HG03442 (cell line): ENCODE results near the gene APOL3.
"Not testable (repeated sequence)": the region's sequence is repeated elsewhere in the genome, so short reads cannot be mapped to it uniquely, and the experiment has no call there.

Source experiments
- ATAC-seq: cut with Tn5 transposase; IDR thresholded peaks from one replicate; pipeline ENCODE4 v1.9.1; 2021; ENCODE audit warnings: mild to moderate bottlenecking, moderate library complexity; ENCODE audit not compliant: unreplicated experiment

APOL3 gene, protein sequence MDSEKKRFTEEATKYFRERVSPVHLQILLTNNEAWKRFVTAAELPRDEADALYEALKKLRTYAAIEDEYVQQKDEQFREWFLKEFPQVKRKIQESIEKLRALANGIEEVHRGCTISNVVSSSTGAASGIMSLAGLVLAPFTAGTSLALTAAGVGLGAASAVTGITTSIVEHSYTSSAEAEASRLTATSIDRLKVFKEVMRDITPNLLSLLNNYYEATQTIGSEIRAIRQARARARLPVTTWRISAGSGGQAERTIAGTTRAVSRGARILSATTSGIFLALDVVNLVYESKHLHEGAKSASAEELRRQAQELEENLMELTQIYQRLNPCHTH

DNA sequence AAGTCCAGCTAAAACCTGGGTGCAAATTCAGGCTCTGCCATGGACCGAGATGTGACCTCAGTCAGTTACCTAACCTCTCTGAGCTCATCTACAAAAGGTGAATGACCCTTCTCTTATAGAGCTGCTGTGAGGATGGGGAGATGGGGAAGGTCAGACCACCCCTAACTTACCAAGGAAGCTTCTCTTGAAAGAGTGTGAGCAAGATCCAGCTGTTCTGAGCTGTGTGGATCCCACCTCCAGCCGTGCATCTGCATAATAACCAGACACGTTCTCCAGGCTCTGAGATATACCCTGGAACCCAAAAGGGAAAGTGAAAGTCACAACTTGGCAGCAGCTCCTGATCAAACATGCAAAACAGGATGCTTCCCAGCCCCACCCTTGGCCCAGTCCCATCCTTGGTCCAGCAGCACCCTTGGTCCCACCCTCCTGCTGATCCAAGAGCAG, at the start of gene APOL3:
Gene APOL3 (minus strand): TSS at position 257 of the 444 bp plus-strand sequence. CDS start 11,700 bp downstream, outside the sequence.
- no peak for ATAC-seq

DNA sequence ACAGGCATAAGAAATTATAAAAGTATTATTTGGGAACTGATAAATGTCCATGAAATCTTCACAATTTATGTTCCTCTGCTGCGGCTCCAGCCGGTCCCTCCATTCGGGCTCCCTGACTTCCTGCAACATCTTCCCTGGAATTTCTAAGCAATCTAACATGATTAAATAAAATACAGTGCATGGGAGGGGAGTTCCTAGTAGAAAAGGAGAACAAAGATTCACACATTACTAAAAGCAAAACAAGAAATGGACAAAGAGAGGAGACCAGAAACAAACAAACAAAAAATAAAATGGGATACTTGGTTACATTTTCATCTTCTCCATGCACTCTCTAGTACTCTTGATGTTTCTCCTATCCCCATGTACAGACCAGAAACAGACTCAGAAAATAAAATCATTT, 49.7 kb upstream of the APOL3 start:
- ATAC-seq: no peak

DNA sequence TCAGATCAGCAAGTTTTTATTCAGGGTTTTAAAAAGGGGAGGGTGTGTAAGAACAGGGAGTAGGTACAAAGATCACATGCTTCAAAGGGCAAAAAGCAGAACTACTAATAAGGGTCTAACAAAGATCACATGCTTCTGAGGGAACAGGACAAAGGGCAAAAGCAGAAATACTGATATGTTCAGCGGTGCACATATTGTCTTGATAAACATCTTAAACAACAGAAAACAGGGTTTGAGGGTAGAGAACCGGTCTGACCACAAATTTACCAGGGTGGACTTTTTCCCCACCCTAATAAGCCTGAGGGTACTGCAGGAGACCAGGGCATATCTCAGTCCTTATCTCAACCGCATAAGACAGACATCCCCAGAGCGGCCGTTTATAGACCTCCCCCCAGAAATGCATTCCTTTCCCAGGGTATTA, 48.9 kb upstream of the APOL3 start:
- ATAC-seq: not testable (repeated sequence)

DNA sequence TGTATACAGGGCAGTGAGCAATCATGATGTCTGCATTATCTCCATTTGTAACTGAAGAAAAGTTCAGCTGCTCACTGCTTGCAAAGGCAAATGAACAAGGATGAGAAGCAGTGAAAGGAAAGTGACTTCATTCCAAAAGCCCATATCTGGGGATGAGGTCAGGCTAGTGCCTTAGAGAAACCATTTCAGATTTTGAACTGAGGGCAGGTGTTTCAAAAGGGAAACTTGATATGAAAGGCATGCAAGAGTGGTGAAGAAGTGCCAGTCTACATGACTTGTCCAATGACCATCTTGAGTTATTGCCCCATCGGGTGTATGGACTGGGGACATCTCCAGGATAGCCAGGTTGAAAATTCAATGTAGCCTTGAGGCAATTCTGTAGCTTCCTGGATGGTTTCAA, 48.4 kb upstream of the APOL3 start:
- no peak for ATAC-seq

DNA sequence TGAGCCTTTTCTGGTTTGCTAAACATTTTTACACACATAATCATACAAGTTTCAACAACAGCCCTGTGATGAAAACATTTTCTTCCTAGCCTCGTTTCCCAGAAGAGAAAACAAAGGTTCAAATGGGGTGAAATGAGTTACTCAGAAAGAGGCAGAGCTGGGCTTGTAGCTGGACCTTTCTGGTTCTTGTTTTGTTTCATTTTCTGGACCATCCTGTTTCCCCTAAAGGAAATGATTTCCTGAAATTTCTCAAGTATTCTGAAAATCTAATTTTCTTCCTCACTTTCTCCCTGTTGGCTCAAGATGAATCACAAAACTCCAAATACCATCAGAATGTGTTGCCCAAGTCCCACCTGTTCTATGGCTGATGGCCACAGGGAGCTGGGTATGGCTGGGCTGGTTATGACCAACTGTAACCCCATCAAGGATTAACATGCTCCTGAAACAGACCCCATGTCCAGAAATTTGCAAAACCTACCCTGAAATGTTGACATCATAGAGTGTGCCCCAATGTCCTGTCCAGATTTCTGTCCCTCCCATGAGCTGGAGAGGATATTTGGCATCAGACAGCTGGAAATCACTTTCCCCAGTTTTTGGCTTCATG, 47.7 kb upstream of the APOL3 start:
- no peak for ATAC-seq

DNA sequence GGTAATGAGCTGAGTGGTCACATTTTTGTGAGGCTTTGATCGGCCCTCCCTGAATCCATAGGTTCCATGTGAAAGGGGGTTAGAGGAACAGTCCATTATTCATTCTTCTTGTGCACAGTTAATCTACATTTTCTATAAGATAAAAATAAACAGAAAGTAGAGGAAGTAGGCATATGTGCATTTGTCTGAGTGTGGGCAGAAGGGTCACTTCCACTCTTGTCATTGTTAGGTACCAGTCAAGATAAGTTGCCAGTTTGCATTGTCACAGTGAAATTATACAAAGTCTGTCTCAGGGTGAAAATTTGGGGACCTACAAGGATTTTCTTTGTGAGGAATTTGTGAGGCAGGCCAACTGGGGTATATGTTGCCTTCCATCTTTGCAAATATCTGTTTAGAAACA, 45.7 kb upstream of the APOL3 start:
- no peak for ATAC-seq

DNA sequence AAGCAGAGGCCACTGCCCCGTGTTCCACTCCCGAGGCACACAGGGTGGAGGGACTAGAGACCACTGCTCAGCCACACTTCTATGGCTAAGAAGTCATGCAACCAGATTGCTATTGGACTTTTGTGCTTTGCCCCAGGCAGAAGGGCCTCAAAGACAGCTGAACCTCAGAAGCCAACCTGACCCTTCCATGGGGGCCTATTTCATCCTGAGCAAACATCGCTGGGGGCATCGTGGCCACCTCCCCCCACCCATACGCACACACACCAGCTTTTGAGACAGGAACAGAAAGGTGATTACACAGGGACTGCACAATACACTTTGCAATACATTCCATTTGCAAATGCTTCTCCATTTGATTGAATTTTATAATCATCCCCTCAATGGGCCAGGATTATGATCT, 45.0 kb upstream of the APOL3 start:
- not testable (repeated sequence) for ATAC-seq

DNA sequence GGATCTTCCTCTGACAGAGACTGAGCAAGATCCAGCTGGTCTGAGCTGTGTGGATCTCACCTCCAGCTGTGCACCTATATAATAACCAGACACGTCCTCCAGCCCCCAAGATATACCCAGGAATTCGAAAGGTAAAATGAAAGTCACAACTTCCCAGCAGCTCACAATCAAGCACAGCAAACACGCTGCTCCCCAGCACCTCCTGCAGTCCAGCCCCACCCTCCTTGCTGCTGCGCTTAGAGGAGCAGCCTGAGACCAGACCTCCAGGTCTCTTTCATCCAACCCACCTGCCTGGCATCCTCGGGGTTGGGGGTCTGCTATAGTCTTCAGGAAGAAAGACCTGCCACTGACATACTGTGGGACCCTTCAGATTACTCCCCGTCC, 44.1 kb upstream of the APOL3 start:
- no peak for ATAC-seq

DNA sequence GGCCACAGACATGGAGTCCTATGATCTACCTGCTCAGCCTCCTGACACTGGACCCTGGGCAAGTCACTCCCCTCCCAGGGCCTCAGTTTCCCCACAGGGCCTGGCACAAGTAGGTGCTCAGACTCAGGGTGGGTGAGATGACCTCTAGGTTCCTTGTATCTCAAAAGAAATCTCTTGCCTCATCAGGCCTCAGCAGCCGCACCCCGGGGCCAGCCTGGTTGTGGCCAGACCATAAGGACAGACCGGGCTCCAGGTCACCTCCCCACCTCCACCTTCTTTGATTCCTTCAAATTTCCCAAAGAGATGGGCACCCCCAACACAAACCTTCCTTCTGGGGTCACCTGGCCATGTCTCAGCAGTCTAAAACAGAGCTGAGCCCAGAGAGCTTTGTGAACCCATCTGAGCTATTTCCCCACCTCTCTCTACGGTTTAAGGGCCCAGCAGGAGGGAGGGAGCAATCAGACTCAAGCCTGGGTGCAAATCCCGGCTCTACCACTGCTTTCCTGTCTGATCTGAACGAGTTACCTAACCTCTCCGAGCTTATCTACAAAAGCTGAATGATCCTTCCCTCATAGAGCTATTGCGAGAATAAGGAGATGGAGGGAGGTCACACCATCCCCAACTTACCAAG, 43.6 kb upstream of the APOL3 start:
- no peak for ATAC-seq

DNA sequence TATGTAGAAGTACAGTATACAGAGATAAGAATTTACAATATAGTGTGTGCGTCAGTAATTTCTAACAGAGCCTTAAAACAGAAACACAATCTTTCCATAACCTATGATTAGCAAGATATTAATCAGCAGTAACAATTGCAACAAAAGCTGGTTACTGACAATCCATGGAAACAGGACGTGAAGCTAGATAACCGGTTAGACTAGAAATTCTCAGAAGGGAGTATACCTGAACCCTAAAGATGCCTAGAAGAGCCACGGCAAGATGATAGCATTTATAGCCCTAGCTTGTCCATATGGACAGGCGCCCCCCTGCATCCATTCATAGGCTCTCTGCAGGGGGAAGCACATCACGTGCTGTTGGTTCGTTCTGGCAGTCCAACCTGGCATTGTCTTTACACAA, 42.9 kb upstream of the APOL3 start:
- not testable (repeated sequence) for ATAC-seq

DNA sequence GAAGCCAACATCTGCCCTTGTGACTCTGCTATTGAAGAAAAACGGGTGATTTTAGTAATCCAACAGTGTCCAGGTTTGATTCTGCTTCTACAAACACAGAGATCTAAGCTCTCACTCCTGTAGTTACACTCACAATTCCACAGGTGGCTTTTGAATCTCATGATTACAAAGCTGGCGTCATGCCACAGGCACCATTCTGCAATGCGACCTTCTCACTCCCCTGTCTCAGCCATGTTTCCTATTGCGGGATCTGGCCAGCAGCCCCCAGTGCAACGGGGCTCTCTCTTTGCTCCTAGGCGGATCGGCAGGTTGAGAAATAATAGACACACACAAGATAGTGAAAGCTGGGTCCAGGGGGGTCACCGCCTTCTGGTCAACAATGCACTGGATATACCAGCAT, 42.4 kb upstream of the APOL3 start:
- not testable (repeated sequence) for ATAC-seq

DNA sequence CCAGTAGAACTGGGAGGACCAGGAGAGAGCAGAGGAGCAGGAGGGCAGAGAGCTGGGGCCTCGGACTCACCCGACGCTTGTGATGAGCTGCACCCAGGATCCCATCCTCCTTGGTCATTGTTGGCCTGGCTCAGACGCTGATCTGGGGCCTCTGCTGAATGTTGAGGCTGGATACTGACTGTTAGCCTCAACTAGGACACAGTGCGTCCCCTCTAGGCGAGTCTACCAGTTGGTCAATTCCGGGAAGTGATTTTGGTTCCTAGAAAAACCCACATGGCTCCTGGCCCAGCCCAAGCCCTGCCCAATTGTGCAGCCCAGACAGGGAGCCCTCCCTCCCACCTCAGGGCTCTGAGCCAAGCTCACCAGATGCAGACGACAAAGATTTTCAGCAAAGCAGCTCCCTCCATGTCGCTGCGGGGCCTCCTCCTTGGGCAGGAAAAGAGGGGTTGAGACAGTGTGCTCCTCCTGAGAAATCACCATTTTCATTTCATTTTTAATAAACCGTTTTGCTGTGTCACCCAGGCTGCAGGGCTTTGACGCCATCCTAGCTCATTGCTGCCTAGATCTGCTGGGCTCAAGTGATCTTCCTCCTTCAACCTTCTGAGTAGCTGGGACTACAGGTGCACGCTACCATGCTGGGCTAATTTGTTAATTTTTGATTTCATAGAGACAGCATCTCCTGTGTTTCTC, 41.2 kb upstream of the APOL3 start, which contains the start of gene APOL4:
Gene APOL4 (minus strand): TSS at position 180 of the 690 bp plus-strand sequence. CDS start 75 bp downstream, at position 105.
- no peak for ATAC-seq

DNA sequence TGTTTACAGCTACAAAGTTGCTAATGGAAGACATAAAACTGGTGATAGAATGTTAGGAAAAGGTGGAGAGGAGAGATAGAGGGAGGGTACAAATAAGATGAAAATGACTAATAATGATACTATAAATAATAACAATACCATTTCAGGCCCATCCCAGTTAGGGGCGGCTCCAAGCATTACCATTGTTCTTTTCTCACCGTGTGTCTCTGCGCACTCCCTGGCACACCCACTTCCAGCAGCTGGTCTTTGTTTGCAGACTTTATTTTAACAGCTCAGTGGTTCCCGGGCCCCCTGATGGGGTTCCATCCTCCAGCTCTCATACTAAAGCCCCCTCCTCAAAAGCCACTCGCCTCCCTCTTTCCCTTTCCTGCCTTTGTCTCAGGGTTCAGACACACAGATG, 40.5 kb upstream of the APOL3 start:
- ATAC-seq: not testable (repeated sequence)

DNA sequence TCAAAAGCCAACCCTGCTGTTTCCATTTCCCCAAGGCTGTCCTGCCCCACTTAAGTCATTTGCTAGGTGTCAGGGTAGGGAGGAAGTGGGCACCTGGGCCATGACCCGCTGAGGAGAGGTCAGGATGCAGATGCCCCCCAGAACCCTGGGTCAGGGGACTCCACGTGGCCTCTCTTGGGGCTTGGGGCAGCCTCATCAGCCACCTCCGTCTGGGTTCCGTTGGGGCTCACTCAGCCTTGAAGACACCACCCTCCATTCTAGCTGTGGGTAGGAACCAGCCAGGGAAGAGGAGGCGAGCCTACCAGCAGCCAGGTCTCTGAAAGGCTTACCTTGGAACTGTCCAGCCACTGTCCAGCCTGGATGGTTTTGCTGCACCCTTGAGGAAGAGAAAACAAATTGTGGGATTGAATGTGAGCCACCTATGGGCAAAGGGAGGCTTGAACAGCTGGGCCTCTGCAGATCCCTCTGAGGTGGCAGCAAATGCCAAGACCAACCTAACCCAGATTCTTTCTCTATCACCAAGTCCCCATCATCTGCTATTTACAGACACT, 38.5 kb upstream of the APOL3 start:
- no peak for ATAC-seq

DNA sequence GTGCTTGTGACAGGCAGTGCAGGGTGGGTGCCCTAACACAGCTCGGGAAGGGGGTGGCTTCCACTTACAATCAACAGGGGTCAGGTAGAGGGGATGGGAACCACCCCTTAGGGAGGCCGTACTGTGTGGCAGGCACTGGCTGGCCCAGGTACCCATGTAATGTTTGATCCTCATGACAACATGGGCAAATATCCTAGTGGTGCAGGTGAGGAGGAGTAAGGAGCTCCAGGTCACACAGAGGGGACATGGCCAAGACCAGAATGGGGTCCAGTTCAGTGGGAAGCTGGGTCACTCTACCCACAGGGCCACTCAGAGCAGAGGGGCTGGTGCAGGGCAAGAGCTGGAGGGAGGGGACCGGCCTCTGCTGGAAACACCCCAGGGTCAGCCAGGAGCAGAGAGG, 38.0 kb upstream of the APOL3 start:
- ATAC-seq: no peak

DNA sequence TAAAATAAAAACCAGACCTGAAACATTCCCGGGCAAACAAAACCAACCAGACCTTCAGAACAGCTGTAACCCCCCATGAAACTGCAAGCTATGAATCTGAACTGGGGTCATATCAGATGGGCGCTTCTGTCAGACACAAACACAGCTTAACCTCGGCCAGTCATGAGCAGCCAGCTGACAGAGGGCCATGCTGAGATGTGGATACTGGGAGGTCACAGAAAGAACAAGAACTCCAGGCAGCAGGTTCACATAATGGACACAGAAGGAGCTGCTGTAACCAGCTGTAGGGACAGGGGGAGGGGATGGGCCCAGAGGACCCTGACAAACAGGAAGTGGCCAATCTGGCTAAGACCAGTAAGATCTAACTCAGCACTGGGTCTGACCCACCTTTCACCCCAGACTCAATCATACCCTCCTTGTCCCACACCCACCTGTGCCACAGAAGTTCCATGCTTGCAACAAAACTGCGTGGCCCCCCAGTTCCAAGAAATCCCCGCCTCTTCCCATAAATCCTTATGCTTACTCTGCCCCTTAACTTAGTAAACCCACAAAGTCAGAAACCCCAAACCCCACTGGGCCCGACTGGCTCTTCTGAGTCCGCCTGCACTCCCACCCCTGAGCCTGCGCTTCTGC, 37.1 kb upstream of the APOL3 start:
- no peak for ATAC-seq

DNA sequence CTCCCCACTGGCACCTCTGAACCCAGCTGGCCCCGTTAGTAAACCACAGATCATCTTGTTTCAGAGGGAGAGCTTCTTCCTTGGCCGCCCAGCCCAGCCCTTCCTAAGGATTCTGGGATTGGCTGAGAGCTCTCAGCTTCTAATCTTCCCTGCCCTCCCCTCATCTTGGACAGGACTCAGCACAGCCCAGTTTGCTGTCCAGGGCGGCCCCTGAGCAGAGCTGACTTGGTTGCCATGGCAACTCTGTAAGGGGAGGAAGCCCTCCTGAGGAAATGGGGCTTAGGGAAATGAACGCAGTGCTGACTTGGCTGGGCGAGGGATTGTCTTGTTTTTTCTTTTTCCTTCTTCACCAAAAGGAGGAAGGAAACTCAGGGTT, 36.5 kb upstream of the APOL3 start:
- no peak for ATAC-seq

DNA sequence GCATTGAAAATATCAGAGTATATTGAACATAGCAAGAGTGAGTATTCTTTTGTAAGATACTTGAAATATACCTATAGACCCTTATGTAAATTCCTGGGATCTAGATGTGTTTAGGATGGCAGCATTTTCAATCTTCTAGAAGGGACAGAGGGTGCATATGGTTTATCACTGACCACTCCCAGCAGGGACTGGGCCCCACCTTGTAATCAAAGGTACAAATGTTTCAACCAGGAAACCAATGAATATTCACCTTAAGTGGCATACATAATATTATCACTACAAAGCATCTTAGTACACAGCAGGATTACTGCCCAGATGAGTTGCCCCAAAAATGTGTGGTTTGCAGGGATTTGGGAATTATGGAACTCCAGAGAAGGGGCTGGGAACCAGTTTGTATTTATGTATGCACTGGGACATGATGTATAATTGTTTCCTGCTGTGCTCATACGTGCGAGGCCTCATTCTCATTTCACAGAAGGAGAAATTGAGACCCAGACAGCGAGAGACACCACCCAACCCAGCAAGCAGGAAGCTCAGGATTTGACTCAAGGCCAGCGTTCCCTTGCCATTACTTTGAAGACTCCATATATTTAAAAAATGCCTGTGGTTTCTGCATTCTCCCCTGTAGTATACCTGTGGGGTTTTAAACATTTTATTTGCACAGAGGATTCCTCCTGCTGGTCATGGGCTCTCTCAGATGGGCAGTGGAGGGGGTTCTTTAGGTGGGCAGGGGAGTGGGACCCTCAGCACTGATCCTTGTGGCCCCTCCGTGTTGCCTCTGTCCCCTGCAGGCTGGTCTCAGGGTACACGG, 35.9 kb upstream of the APOL3 start:
- ATAC-seq: no peak

DNA sequence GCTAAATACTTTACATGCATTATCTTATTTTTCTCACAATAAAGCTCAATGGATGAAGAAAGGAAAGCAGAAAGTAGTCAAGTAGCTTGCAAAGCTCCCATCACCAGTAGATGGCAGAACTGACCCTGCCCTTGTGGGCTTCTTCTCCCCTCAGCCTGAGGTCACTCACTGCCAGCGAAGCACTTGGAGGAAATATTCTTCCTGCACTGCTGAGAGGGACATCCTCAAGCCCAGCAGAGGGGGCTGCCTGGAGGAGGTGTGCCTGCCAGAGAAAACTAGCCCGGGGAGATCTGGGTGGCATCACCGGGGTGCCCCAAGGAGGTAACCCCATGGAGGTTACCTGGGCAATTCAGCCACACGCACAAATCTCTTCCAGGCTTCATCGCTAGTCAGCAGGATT, 34.4 kb upstream of the APOL3 start:
- no peak for ATAC-seq

DNA sequence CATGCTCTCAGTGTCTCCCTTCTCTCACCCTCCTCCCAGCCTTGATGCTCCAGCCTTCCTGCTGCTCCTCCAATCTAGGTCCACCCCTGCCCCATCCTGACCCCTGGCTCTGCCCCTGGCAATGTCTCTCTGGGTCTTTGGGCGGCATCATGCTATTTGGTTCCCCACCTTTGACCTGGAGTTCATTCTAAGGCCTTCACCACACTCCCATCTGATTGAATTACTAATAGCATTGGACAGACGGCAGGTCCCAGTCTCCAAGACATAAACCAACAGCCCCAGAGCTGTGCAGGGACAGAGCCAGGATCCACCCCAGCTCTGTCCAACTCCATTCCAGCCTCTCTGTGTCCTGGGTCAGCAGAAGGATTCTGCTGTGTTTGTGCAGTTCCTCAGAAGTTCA, 33.8 kb upstream of the APOL3 start:
- ATAC-seq: no peak
